Measurements from ENCODE around the gene GON7.
A peak's percentile ranks its signal among the peaks of the same experiment; 100 is the strongest.

GON7 gene

DNA sequence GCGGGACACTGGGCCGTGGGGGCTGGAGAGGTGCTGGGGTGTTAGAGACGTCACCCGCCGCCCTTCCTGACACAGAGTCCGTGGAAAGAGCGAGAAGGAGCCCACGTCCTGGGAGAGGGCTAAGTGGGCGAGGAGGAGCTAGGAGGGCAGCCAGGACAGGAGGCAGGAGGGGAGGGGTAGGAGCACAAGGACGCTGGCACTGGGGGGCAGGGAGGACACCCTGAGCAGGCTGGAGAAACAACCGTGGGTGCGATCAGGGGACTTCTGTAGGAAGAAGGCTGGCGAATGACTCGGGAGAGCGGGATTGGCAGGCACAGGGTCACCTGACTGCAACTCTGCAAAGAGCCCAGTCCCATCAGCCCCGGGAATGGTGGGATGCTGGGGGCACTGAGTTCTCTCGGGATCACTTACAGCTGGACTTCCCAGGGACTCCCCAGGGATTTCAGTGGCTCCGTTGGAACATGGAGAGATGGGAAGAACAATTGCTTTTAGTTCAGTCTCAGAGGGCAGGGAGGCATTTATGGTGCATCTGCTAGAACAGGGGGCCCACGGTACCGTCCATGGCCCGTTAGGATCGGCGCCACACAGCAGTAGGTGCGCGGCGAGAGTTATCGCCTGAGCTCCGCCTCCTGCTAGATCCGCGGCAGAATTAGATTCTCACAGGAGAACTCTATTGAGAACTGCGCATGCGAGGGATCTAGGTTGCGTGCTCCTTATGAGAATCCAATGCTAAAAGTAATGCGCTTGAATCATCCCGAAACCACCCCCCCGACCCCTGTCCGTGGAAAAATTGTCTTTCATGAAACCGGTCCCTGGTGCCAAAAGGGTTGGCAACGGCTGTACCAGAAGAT lies 24.5 kb upstream of the GON7 start:
- no peak overlapping the region for H3K27ac ChIP-seq
- H3K4me1 ChIP-seq: no peaks in the 10 kb centered on the region
- no peak overlapping the region for H3K4me3 ChIP-seq
- no peaks in the 10 kb centered on the region for H3K27me3 ChIP-seq
- peaks cover 37% of the 10 kb centered on the region for H3K36me3 ChIP-seq
- TF ChIP-seq Cebpa-rat (IDR thresholded peaks at IDR 0.05): no peak
- no peaks in the 10 kb centered on the region for H3K9me3 ChIP-seq
- H3K9ac ChIP-seq: no peak overlapping the region
- no peak overlapping the region for H3K4me2 ChIP-seq
- H4K20me1 ChIP-seq: no peaks in the 10 kb centered on the region

DNA sequence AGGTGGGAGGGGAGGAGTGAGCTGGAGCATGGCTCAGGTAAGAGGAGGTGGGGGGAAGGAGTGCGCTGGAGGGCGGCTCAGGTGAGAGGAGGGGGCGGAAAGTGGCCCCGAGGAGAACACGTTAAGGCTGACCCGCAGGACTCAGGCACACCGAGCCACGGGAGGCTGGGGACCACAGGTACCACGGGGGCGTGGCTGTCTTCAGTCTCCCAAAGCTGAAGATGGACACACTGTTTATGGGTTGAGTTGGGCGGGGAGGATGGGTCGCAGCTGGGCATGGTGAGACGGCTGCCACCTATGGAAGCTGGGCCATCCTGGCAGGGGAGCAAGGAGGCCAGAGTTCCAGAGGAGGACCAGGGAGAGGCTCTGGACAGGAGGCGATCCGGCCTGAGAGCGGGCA lies 23.7 kb upstream of the GON7 start:
- H3K4me3 ChIP-seq: no peak overlapping the region
- no peak overlapping the region for H3K4me2 ChIP-seq
- no peaks in the 10 kb centered on the region for H3K4me1 ChIP-seq
- H3K36me3 ChIP-seq: peaks cover 45% of the 10 kb centered on the region
- no peaks in the 10 kb centered on the region for H4K20me1 ChIP-seq
- H3K27ac ChIP-seq: no peak overlapping the region
- H3K9ac ChIP-seq: no peak overlapping the region
- no peak for TF ChIP-seq Cebpa-rat (IDR thresholded peaks at IDR 0.05)
- H3K27me3 ChIP-seq: no peaks in the 10 kb centered on the region
- H3K9me3 ChIP-seq: no peaks in the 10 kb centered on the region

DNA sequence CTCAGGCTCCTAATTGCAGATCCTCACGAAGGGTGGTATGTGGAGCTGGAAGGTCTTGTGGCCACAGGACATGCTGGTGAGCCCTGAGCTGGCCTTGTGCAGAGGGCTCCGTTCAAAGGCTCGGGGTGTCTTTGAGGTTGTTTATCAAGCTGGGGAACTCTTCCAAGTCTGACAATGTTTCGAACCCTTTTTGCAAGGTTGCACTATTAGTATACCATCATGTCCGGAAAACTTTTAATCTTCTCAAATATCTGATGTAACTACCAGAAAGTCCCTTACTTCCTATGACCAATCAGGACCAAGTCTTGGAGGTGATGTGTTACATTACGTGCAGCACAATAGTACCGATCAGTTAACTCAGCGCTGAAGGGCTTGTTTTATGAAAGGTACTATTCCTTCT lies 21.7 kb upstream of the GON7 start:
- H3K27me3 ChIP-seq: no peaks in the 10 kb centered on the region
- no peaks in the 10 kb centered on the region for H3K4me1 ChIP-seq
- H3K27ac ChIP-seq: no peak overlapping the region
- no peak overlapping the region for H3K9ac ChIP-seq
- TF ChIP-seq Cebpa-rat (IDR thresholded peaks at IDR 0.05): no peak
- H3K4me2 ChIP-seq: no peak overlapping the region
- H3K9me3 ChIP-seq: no peaks in the 10 kb centered on the region
- peaks cover 65% of the 10 kb centered on the region for H3K36me3 ChIP-seq
- H3K4me3 ChIP-seq: no peak overlapping the region
- H4K20me1 ChIP-seq: no peaks in the 10 kb centered on the region

DNA sequence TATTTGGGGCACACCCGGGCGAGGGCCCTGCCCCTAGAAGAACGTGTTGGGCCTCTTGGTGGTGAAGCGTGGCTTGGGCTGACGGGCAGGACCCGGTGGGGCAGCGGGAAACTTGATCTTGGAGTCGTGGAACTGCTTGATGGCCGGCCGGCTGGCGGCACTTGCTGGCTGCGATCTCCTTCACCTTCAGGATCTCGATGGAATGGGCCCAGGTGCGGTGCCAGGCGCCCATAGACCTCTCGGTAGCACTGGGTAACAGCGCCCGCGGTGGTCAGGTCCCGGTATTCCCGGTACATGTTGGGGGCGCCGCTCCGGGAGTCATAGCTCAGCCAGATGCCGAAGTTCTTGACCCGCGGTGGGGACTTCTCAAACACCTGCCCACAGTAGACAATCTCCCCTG lies 16.7 kb upstream of the GON7 start:
- TF ChIP-seq Cebpa-rat (IDR thresholded peaks at IDR 0.05): no peak
- H3K36me3 ChIP-seq: peaks cover 75% of the 10 kb centered on the region

DNA sequence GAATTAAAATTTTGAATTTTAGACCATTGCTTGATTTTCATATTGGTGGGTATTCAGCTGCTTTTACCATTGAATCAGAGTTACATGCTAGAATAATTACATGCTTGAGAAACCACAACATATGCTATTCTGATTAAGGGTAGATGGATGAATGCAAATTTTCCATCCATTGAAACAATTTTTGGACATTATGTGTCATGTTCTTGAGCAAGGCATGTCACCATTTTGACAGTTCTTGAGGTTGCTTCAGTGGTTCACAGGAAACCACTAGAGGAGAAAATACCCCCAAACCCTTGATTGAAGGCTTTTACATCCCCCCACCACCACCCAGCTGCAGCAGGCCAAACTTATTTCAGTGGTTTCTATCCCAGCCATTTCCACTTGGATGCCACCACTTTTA lies 13.6 kb upstream of the GON7 start:
- Histone ChIP-seq H3K27me3 (no peaks in the 10 kb centered on the region), H3K27ac (no peak overlapping the region), H3K4me1 (peaks cover 25% of the 10 kb centered on the region), H3K4me2 (peak overlapping the region; percentile 51), H3K9ac (no peak overlapping the region), H3K4me3 (no peak overlapping the region), H3K9me3 (no peaks in the 10 kb centered on the region), H4K20me1 (peaks cover 19% of the 10 kb centered on the region), H3K36me3 (peaks cover 77% of the 10 kb centered on the region)
- peak; percentile 68 for TF ChIP-seq Cebpa-rat (IDR thresholded peaks at IDR 0.05)

More for the DNA sequence above, 16.7 kb upstream of the GON7 start:
- Histone ChIP-seq H3K27ac (no peak overlapping the region), H3K27me3 (no peaks in the 10 kb centered on the region), H4K20me1 (peaks cover 19% of the 10 kb centered on the region), H3K4me2 (no peak overlapping the region), H3K9me3 (no peaks in the 10 kb centered on the region), H3K9ac (no peak overlapping the region), H3K4me1 (peaks cover 25% of the 10 kb centered on the region), H3K4me3 (no peak overlapping the region)

DNA sequence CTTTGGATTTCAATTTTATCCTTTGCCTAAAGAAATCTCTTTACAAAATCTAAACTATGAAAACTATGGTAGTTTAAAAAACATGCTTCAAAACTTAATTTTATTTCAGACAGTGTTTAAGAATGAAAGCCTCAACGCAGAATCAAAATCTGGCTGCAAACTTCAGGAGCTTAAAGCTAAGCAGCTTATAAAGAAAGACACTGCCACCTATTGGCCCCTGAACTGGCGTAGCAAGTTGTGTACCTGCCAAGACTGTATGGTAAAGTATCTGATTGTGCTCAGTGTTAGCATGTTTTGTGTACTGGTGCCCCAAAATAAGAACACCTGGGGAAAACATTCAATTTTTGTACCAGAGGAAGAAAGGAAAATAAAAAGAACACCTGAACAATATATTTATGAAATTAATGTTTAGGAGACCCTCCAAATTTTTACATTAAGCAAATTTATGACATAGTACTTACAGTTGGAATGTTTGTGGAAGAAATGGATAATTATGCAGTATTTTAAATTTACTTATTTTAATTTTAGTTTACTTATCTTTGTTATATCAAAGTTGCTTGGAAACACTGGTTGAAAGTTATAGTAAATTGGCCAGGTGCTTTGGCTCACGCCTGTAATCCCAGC lies 12.3 kb upstream of the GON7 start:
- no peaks in the 10 kb centered on the region for H3K27me3 ChIP-seq
- H3K27ac ChIP-seq: no peak overlapping the region
- no peaks in the 10 kb centered on the region for H3K9me3 ChIP-seq
- H3K4me2 ChIP-seq: peak overlapping the region; percentile 51
- H3K4me3 ChIP-seq: no peak overlapping the region
- peaks cover 25% of the 10 kb centered on the region for H3K4me1 ChIP-seq
- no peak overlapping the region for H3K9ac ChIP-seq
- TF ChIP-seq Cebpa-rat (IDR thresholded peaks at IDR 0.05): no peak
- peaks cover 77% of the 10 kb centered on the region for H3K36me3 ChIP-seq
- peaks cover 19% of the 10 kb centered on the region for H4K20me1 ChIP-seq

DNA sequence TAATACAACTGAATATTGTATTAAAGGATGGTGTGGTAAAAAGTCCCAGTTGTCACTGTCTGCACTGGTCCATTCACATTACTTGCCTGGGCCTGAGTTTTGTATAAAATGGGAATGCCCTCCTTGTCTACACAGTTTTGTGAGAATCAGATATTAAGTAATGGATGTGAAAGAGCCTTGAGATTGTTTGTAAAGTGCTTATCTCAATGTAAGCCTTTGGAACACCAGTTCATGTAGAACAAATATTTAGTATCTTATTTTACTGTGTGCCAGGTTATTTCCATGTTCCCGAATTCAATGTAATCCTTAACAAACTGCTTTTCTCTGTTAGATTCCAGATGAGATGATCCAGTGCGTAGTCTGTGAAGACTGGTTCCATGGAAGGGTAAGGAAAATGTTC lies 7.7 kb upstream of the GON7 start:
- H3K27me3 ChIP-seq: no peaks in the 10 kb centered on the region
- peaks cover 2% of the 10 kb centered on the region for H4K20me1 ChIP-seq
- H3K4me2 ChIP-seq: no peak overlapping the region
- TF ChIP-seq Cebpa-rat (IDR thresholded peaks at IDR 0.05): no peak
- no peak overlapping the region for H3K4me3 ChIP-seq
- H3K36me3 ChIP-seq: peaks cover 79% of the 10 kb centered on the region
- no peak overlapping the region for H3K27ac ChIP-seq
- no peaks in the 10 kb centered on the region for H3K9me3 ChIP-seq
- no peak overlapping the region for H3K9ac ChIP-seq
- H3K4me1 ChIP-seq: peaks cover 5% of the 10 kb centered on the region

DNA sequence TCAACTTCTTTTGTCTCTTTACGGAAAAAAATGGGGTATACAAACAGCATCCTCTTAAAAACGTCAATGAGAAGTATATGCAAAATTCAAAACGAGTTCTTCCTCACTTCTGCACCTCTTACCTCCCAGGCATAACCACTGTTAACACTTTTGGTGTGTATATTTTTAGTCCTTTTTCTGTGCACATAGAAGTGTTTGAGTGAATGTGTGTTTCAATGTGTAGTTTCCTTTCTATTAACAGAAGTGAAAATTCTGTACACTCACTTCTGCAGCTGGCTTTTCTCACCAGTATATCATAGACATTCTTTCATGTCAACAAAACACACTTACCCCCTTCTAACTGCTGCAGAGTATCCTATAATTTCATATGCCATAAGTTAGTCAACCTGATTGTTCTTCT lies 5.6 kb upstream of the GON7 start:
- Histone ChIP-seq H3K9me3 (no peaks in the 10 kb centered on the region), H3K9ac (no peak overlapping the region), H3K36me3 (peaks cover 65% of the 10 kb centered on the region), H4K20me1 (peaks cover 22% of the 10 kb centered on the region), H3K4me3 (no peak overlapping the region), H3K27ac (no peak overlapping the region), H3K4me2 (no peak overlapping the region), H3K4me1 (peaks cover 19% of the 10 kb centered on the region), H3K27me3 (no peaks in the 10 kb centered on the region)
- no peak for TF ChIP-seq Cebpa-rat (IDR thresholded peaks at IDR 0.05)

DNA sequence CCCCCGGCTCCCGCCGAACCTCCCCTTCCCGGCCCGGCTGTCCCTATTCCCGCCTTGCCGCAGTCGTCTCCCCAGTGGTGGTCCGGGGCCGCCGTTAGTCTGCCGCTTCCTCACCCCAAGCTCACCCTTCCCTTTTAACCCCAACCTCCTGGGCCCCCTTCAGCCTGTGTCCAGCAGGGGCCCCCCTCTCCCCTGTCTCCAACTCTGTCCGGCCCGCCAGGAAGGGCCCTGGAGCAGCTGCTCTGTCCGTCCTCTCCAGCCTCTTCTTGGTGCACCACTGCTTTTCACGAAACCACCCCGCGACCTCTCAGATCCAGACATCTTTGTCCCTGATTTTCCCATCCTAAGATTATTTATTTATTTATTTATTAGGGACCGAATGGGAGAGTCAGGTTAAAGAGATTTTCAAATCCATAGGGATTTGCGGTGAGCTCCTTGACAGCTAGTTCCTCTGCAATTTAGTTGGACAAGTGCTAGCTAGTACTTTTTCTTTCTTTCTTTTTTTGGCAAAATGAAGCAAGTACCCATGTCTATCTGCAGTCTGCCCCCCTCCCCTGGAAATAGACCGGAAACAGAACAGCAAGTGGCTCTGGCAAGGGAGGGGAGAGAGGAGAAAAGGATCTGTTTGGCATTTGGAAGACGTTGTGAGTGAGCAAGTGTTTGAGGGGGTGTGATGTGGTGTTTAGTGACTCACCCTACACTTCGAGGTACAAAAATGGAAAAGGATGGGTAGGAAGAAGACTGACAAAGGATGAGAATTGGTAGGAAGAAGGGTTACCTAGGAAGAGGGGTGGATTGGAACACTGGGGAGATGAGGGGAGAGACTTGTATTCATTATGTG lies 823 bp upstream of the GON7 start:
- Histone ChIP-seq H3K27ac (peak overlapping the region; percentile 82), H3K9ac (peak overlapping the region; percentile 89), H3K27me3 (no peaks in the 10 kb centered on the region), H4K20me1 (peaks cover 36% of the 10 kb centered on the region), H3K36me3 (peaks cover 18% of the 10 kb centered on the region), H3K4me2 (peak overlapping the region; percentile 97), H3K4me3 (peak overlapping the region; percentile 96), H3K9me3 (no peaks in the 10 kb centered on the region), H3K4me1 (peaks cover 43% of the 10 kb centered on the region)
- TF ChIP-seq Cebpa-rat (IDR thresholded peaks at IDR 0.05): no peak
